ENCODE results near the gene FAM83E. TPM values are rescaled to one million over a fixed set of nuclear protein-coding genes. Genes with fewer than 3 reads are reported as not detected.

The FAM83E gene
- polyA plus RNA-seq = 0.73 and 1.2 TPM in 2 replicates
- 6.1 TPM in 1 of 2 replicates, not detected in the other for polyA minus RNA-seq

GRCh38 chr19:48614436-48615230 lies at the start of gene FAM83E:
TSS of gene FAM83E (minus strand) at chr19:48615076. CDS start at chr19:48613372, 1,704 bp downstream.
- no peaks in the 10 kb centered on the region for H3K9me3 ChIP-seq (ENCODE audit: low read length)
- H3K36me3 ChIP-seq (ENCODE audit: insufficient read depth, low read length) = peaks cover 3% of the 10 kb centered on the region
- no peak within 1 kb of the TSS for H3K27ac ChIP-seq (ENCODE audit: low read length)
- H3K79me2 ChIP-seq (replicated peaks; ENCODE audit: insufficient read depth, low read length) = peaks cover 24% of the 10 kb centered on the region
- no peak within 1 kb of the TSS for H2AFZ ChIP-seq (ENCODE audit: low read depth, low read length)
- H4K20me1 ChIP-seq (ENCODE audit: insufficient read depth) = peaks cover 4% of the 10 kb centered on the region
- no peak within 1 kb of the TSS for H3K4me3 ChIP-seq (ENCODE audit: low read length)
- H3F3A ChIP-seq (ENCODE audit: insufficient read depth, low read length, poor library complexity, severe bottlenecking) = no peaks in the 10 kb centered on the region
- H3K4me2 ChIP-seq (ENCODE audit: low read length) = no peak within 1 kb of the TSS
- no peaks in the 10 kb centered on the region for H3K9me2 ChIP-seq (ENCODE audit: insufficient read depth, low read length)
- TF ChIP-seq TAF1 (IDR thresholded peaks at IDR 0.05; ENCODE audit: low read depth) = no peak
- no peak for TF ChIP-seq REST (IDR thresholded peaks at IDR 0.05; ENCODE audit: borderline replicate concordance)
- TF ChIP-seq EZH2 (IDR thresholded peaks at IDR 0.05; ENCODE audit: borderline replicate concordance, insufficient read depth, low read length, poor library complexity, severe bottlenecking) = no peak
- TF ChIP-seq RAD21 (conservative IDR thresholded peaks at IDR 0.05) = no peak
- no peaks in the 10 kb centered on the region for H3K27me3 ChIP-seq (ENCODE audit: insufficient read depth, low read depth, low read length)
- no peak within 1 kb of the TSS for H3K9ac ChIP-seq (ENCODE audit: low read length)

- Histone ChIP-seq H3K4me3 (ENCODE audit: low read length) (no peak overlapping the region), H3K4me2 (ENCODE audit: low read length) (no peak overlapping the region), H3K9me3 (ENCODE audit: low read length) (no peaks in the 10 kb centered on the region), H3K27ac (ENCODE audit: low read length) (no peak overlapping the region), H3K27me3 (ENCODE audit: insufficient read depth, low read depth, low read length) (no peaks in the 10 kb centered on the region), H4K20me1 (ENCODE audit: insufficient read depth) (no peaks in the 10 kb centered on the region), H3K9me2 (ENCODE audit: insufficient read depth, low read length) (no peaks in the 10 kb centered on the region), H3F3A (ENCODE audit: insufficient read depth, low read length, poor library complexity, severe bottlenecking) (no peaks in the 10 kb centered on the region), H3K36me3 (ENCODE audit: insufficient read depth, low read length) (no peaks in the 10 kb centered on the region), H3K9ac (ENCODE audit: low read length) (no peak overlapping the region), H3K79me2 (replicated peaks; ENCODE audit: insufficient read depth, low read length) (no peaks in the 10 kb centered on the region), H2AFZ (ENCODE audit: low read depth, low read length) (no peak overlapping the region)
- TF ChIP-seq REST (IDR thresholded peaks at IDR 0.05; ENCODE audit: borderline replicate concordance) (no peak), MXI1 (conservative IDR thresholded peaks at IDR 0.05; ENCODE audit: poor library complexity, severe bottlenecking) (no peak)
These were observed 49.6 kb upstream of the FAM83E start for GRCh38 chr19:48664476-48664875.

Data from neural cell (in vitro differentiated cells).